ENCODE results near the gene TRIM61. TPM values are rescaled to one million over a fixed set of nuclear protein-coding genes. Genes with fewer than 3 reads are reported as not detected.
"Not testable (repeated sequence)": the region's sequence is repeated elsewhere in the genome, so short reads cannot be mapped to it uniquely, and the experiment has no call there.

Gene TRIM61
- total RNA-seq, 1 experiment from 2014 or later: 1.7 TPM

GRCh38 chr4:164935363-164935762, 42.1 kb downstream of the TRIM61 start:
- DNase-seq: no peak
- Histone ChIP-seq H3K9me3 (no peaks in the 10 kb centered on the region), H3K27me3 (no peaks in the 10 kb centered on the region), H3K4me3 (no peak overlapping the region), H3K36me3 (no peaks in the 10 kb centered on the region)

DNA sequence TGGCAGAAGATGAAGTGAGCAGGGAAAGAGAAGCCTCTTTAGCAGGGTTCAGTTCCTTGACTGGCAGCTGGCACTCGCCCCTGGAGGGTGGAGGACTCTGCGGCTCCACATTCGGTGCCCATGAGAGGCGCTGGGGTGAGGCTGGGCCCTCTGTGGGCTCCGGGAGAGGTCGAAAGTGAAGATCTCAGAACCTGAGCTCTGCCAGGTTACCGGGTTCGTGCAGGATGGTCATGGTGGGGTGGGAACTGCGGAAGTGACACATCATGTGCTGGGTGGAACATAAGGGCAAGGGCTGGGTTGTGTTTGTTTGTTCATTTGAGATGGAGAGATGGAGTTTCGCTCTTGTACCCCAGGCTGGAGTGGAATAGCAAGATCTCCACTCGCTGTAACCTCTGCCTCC, 44.2 kb downstream of the TRIM61 start:
- DNase-seq: no peak
- Histone ChIP-seq H3K27me3 (no peaks in the 10 kb centered on the region), H3K36me3 (no peaks in the 10 kb centered on the region), H3K9me3 (no peaks in the 10 kb centered on the region; the same call in 1 of the 2 replicates), H3K4me3 (no peak overlapping the region)

- Histone ChIP-seq H3K4me3 (no peak overlapping the region), H3K27me3 (no peaks in the 10 kb centered on the region), H3K9me3 (no peaks in the 10 kb centered on the region; the same call in 1 of the 2 replicates), H3K36me3 (no peaks in the 10 kb centered on the region)
- no peak for DNase-seq
Measured at GRCh38 chr4:164931551-164932324, 45.7 kb downstream of the TRIM61 start.

GRCh38 chr4:164930647-164931046, 46.8 kb downstream of the TRIM61 start:
- Histone ChIP-seq H3K4me3 (no peak overlapping the region), H3K9me3 (peaks cover 2% of the 10 kb centered on the region; the same call in 1 of the 2 replicates), H3K27me3 (no peaks in the 10 kb centered on the region), H3K36me3 (no peaks in the 10 kb centered on the region)
- no peak for DNase-seq

DNA sequence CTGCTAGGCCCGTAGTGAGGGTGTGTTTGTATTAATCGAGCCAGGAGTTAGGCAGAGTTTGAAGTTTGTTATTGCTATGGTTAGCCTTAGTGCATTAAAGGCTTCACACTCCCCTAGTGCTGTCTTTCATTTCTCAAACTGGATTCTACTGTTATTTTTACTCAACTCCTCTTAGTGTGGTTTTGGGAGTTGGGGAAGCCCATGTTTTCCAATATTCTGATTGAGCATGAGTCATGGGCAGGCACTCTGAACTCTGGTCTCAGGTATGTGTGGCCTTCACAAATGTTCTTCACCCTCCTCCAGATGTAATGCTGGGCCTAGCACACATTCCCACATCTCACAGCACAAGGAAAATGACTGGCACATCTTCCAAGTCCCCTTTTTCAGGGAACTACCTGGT, 50.4 kb downstream of the TRIM61 start:
- not testable (repeated sequence) for H3K36me3 ChIP-seq, H3K27me3 ChIP-seq, H3K4me3 ChIP-seq
- peaks cover 11% of the 10 kb centered on the region; the same call in 1 of the 2 replicates for H3K9me3 ChIP-seq
- peak; percentile 44 for DNase-seq

DNA sequence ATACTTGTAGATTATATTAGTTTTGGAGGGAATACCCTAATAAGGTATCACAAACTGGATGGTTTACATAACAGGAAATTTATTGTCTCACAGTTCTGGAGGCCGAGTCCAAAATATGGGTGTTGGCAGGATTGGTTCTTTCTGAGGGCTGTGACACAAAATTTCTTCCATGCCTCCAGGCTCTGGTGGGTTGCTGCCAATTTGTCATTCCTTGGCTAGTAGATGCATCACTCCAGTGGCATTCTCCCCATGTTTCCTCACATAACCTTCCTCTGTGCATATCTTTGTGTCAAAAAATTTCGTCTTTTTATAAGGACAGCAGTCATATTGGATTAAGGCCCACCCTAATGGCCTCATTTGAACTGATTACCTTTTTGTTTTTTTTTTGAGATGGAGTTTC, 51.2 kb downstream of the TRIM61 start:
- peak; percentile 81 for DNase-seq
- no peaks in the 10 kb centered on the region for H3K36me3 ChIP-seq
- H3K9me3 ChIP-seq: peaks cover 11% of the 10 kb centered on the region; the same call in 1 of the 2 replicates
- H3K27me3 ChIP-seq: no peaks in the 10 kb centered on the region
- no peak overlapping the region for H3K4me3 ChIP-seq

DNA sequence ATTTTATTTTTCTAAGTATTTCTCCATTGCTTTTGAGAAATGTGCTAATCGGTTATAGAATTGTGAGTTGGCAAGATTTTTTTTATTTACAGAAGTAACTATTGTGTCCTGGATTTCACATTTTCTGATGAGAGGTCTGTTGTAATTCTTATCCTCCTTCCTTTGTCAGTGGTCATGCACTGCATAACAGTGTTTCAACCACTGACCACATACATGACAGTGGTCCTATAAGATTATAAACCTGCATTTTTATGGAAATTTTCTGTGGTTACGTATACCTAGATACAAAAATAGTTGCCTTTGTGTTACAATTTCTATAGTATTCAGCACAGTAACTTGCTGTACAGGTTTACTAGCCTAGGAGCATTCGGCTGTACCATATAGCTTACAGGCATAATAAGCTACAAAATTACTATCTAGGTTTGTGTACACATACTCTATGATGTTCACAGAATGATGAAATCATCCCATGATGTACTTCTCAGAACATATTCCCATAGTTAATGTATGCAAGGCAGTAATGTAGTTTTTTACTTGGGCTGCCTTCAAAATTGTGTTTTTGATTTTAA, 52.7 kb downstream of the TRIM61 start:
- no peaks in the 10 kb centered on the region for H3K36me3 ChIP-seq
- H3K9me3 ChIP-seq: peaks cover 11% of the 10 kb centered on the region; the same call in 1 of the 2 replicates
- no peaks in the 10 kb centered on the region for H3K27me3 ChIP-seq
- no peak for DNase-seq
- H3K4me3 ChIP-seq: no peak overlapping the region

- Histone ChIP-seq H3K9me3 (peaks cover 6% of the 10 kb centered on the region; the same call in 1 of the 2 replicates), H3K36me3 (no peaks in the 10 kb centered on the region), H3K27me3 (no peaks in the 10 kb centered on the region), H3K4me3 (no peak overlapping the region)
- no peak for DNase-seq
Measured at GRCh38 chr4:164918956-164919355, 58.5 kb downstream of the TRIM61 start.

Other genes starting within 250 kb of the TRIM61 start
- not detected in 2 replicates for gene SMIM31, start 223.5 kb downstream of the TRIM61 start, total RNA-seq (2014; rRNA removed; shearing (Covaris generic); ENCODE audit: low replicate concordance)
- not detected in 2 replicates for gene APELA, start 100.5 kb downstream of the TRIM61 start, total RNA-seq (2014; rRNA removed; shearing (Covaris generic); ENCODE audit: low replicate concordance)
- gene TRIM60, start 54.3 kb upstream of the TRIM61 start, total RNA-seq (2014; rRNA removed; shearing (Covaris generic); ENCODE audit: low replicate concordance): not detected in 2 replicates
- not detected in 2 replicates for gene TRIM75, start 76.2 kb upstream of the TRIM61 start, total RNA-seq (2014; rRNA removed; shearing (Covaris generic); ENCODE audit: low replicate concordance)
- gene TMEM192, start 135.2 kb upstream of the TRIM61 start, total RNA-seq (2014; rRNA removed; shearing (Covaris generic); ENCODE audit: low replicate concordance): 6.9 and 8.2 TPM in 2 replicates
- gene KLHL2, start 229.9 kb upstream of the TRIM61 start, total RNA-seq (2014; rRNA removed; shearing (Covaris generic); ENCODE audit: low replicate concordance): 4.8 and 15.0 TPM in 2 replicates